Fibroblast of lung (primary cell): Measurements from ENCODE around the gene TMPRSS11F. TPM values are rescaled to one million over a fixed set of nuclear protein-coding genes. Genes with fewer than 3 reads are reported as not detected.

ENCODE experiments used
- DNase-seq, 2 donors: peaks; one replicate each; pipeline versions ENCODE4 v3.0.0 to v3.0.0-alpha.2; 2010; ENCODE audit warnings: low read depth in 2 of 2
- H2AFZ ChIP-seq: 2 replicates; pipeline ENCODE4 v1.5.1; 2012; ENCODE audit warnings: low read length, control low read depth, inconsistent platforms
- H3K27ac ChIP-seq: 2 replicates; pipeline ENCODE4 v1.5.1; 2011; ENCODE audit warnings: low read length, control low read depth; ENCODE audit not compliant: insufficient read depth
- H3K27me3 ChIP-seq: 2 replicates; pipeline ENCODE4 v1.5.1; 2011; ENCODE audit warnings: mild to moderate bottlenecking, low read length; ENCODE audit not compliant: control insufficient read depth, insufficient read depth
- H3K36me3 ChIP-seq: 2 replicates; pipeline ENCODE4 v1.5.1; 2011; ENCODE audit warnings: low read length; ENCODE audit not compliant: control insufficient read depth, insufficient read depth
- H3K4me1 ChIP-seq: 2 replicates; pipeline ENCODE4 v1.5.1; 2011; ENCODE audit warnings: low read length; ENCODE audit not compliant: control insufficient read depth, insufficient read depth; ENCODE audit errors: extremely low read depth
- H3K4me2 ChIP-seq: 2 replicates; pipeline ENCODE4 v1.5.1; 2011; ENCODE audit warnings: low read length, control low read depth; ENCODE audit not compliant: insufficient read depth; ENCODE audit errors: extremely low read depth
- H3K4me3 ChIP-seq, 4 experiments: fragments of 200-600 bp in 1 of 4; sonication (generic) in 1 of 4; replicated peaks in 1 of 4; 2 replicates each; pipeline ENCODE4 v1.5.1; 2011 to 2016; ENCODE audit warnings: low read length in 4 of 4, low read depth in 3 of 4, mild to moderate bottlenecking in 3 of 4, control low read depth in 2 of 4, inconsistent platforms in 1 of 4, mixed read lengths in 1 of 4; ENCODE audit not compliant: insufficient read depth in 1 of 4; ENCODE audit errors: control extremely low read depth in 1 of 4
- H3K79me2 ChIP-seq: 2 replicates; pipeline ENCODE4 v1.5.1; 2012; ENCODE audit warnings: mild to moderate bottlenecking, low read length, inconsistent platforms; ENCODE audit not compliant: control insufficient read depth, insufficient read depth
- H3K9ac ChIP-seq: 2 replicates; pipeline ENCODE4 v1.5.1; 2011; ENCODE audit warnings: mild to moderate bottlenecking, low read length, control low read depth; ENCODE audit not compliant: insufficient read depth
- H3K9me3 ChIP-seq: 2 replicates; pipeline ENCODE4 v1.5.1; 2012; ENCODE audit warnings: low read depth, low read length; ENCODE audit not compliant: control insufficient read depth, insufficient read depth
- H4K20me1 ChIP-seq: 2 replicates; pipeline ENCODE4 v1.5.1; 2011; ENCODE audit warnings: low read length; ENCODE audit not compliant: control insufficient read depth, insufficient read depth; ENCODE audit errors: extremely low read depth
- EZH2 ChIP-seq: IDR thresholded peaks from 2 replicates; pipeline ENCODE4 v1.5.1; 2012; ENCODE audit warnings: low read length, control low read depth, mild to moderate bottlenecking; ENCODE audit errors: missing control alignments
- polyA plus RNA-seq, 2 donors: library from polyadenylated mRNA; depleted of rRNA in 1 of 2; stranded (reverse) in 1 of 2; unstranded in 1 of 2; fragments of >200 nt; gene quantifications; 2 replicates each; pipeline ENCODE4 v1.2.1, GENCODE V29; 2011 to 2012; ENCODE audit warnings: missing spikeins in 1 of 2
- total RNA-seq: library from RNA; depleted of rRNA; stranded (reverse); fragments of >200 nt; gene quantifications from 2 replicates; pipeline ENCODE4 v1.2.1, GENCODE V29; 2014
- TF ChIP-seq, protein P1 (sequence below), 2 donors: IDR thresholded peaks in 1 of 2; conservative IDR thresholded peaks in 1 of 2; 1 replicate in 1 of 2; 2 replicates in 1 of 2; pipeline ENCODE4 v1.5.1; 2011 to 2012; ENCODE audit warnings: low read length in 2 of 2, control low read depth in 1 of 2, inconsistent platforms in 1 of 2, low read depth in 1 of 2, mild to moderate bottlenecking in 1 of 2

TMPRSS11F gene
- total and polyA plus RNA-seq, 2 donors (not counting 1 experiment from before 2014, with no cell fraction given), result not detected

GRCh38 chr4:68167166-68167565 lies 37.5 kb upstream of the TMPRSS11F start:
- Histone ChIP-seq H3K9ac (no peak overlapping the region), H3K79me2 (no peaks in the 10 kb centered on the region), H3K36me3 (no peaks in the 10 kb centered on the region), H4K20me1 (no peaks in the 10 kb centered on the region), H3K4me3 (no peak overlapping the region), H3K27ac (no peak overlapping the region), H3K27me3 (no peaks in the 10 kb centered on the region), H3K4me1 (no peaks in the 10 kb centered on the region), H2AFZ (no peak overlapping the region), H3K9me3 (no peaks in the 10 kb centered on the region), H3K4me2 (no peak overlapping the region)
- TF ChIP-seq, protein P1, sequence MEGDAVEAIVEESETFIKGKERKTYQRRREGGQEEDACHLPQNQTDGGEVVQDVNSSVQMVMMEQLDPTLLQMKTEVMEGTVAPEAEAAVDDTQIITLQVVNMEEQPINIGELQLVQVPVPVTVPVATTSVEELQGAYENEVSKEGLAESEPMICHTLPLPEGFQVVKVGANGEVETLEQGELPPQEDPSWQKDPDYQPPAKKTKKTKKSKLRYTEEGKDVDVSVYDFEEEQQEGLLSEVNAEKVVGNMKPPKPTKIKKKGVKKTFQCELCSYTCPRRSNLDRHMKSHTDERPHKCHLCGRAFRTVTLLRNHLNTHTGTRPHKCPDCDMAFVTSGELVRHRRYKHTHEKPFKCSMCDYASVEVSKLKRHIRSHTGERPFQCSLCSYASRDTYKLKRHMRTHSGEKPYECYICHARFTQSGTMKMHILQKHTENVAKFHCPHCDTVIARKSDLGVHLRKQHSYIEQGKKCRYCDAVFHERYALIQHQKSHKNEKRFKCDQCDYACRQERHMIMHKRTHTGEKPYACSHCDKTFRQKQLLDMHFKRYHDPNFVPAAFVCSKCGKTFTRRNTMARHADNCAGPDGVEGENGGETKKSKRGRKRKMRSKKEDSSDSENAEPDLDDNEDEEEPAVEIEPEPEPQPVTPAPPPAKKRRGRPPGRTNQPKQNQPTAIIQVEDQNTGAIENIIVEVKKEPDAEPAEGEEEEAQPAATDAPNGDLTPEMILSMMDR (conservative IDR thresholded peaks at IDR 0.05 in 1 of 2, IDR thresholded peaks at IDR 0.05 in 1 of 2; ENCODE audit: low read depth in 1 of 2, low read length in 2 of 2), result no peak
- no peak for TF ChIP-seq EZH2
- no peak for DNase-seq

DNA sequence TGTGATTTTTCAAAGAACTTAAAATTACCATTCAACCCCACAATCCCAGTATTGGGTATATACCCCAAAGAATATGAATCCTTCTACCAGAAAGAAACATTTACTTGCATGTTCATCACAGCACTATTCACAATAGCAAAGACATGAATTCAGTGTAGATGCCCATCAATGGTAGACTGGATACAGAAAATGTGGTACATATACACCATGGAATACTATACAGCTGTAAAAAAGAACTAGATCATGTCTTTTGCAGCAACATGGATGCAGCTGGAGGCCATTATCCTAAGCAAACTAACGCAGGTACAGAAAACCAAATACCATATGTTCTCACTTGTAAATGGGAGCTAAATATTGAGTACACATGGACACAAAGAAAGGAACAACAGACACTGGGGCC lies 34.1 kb upstream of the TMPRSS11F start:
- Histone ChIP-seq H3K36me3 (no peaks in the 10 kb centered on the region), H2AFZ (no peak overlapping the region), H3K4me1 (no peaks in the 10 kb centered on the region), H3K27me3 (no peaks in the 10 kb centered on the region), H3K9ac (no peak overlapping the region), H3K27ac (no peak overlapping the region), H3K79me2 (no peaks in the 10 kb centered on the region), H4K20me1 (no peaks in the 10 kb centered on the region), H3K4me3 (no peak overlapping the region), H3K4me2 (no peak overlapping the region), H3K9me3 (no peaks in the 10 kb centered on the region)
- no peak for TF ChIP-seq EZH2
- TF ChIP-seq, protein P1 (conservative IDR thresholded peaks at IDR 0.05 in 1 of 2, IDR thresholded peaks at IDR 0.05 in 1 of 2; ENCODE audit: low read depth in 1 of 2, low read length in 2 of 2), result no peak
- no peak for DNase-seq

DNA sequence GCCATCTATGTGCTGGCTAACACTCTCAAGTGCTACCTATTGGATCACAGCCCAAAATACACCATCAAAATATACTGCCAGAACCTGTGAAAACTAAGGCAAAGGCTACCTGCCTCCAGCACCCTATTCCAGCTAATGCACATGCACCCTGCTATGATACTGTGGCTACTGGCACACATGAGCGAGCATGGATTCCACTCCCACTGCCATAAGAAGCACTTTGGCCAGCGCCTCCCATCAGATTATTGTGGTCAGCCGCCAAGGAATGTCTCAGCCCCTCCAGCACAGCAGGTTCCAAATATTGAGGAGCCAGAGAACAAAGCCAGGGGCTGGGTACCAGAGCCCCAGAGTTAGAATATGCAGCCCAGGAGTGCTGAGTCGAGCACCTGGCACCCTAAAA lies 32.5 kb upstream of the TMPRSS11F start:
- TF ChIP-seq, protein P1 (conservative IDR thresholded peaks at IDR 0.05 in 1 of 2, IDR thresholded peaks at IDR 0.05 in 1 of 2; ENCODE audit: low read depth in 1 of 2, low read length in 2 of 2), result no peak
- no peak for TF ChIP-seq EZH2
- H4K20me1 ChIP-seq, result no peaks in the 10 kb centered on the region
- no peaks in the 10 kb centered on the region for H3K4me1 ChIP-seq
- no peak overlapping the region for H3K4me3 ChIP-seq
- H3K27me3 ChIP-seq, result no peaks in the 10 kb centered on the region
- DNase-seq, result peak in 1 of 2 donors; percentile 45
- no peak overlapping the region for H3K4me2 ChIP-seq
- no peaks in the 10 kb centered on the region for H3K9me3 ChIP-seq
- no peak overlapping the region for H2AFZ ChIP-seq
- H3K79me2 ChIP-seq, result no peaks in the 10 kb centered on the region
- no peaks in the 10 kb centered on the region for H3K36me3 ChIP-seq
- no peak overlapping the region for H3K9ac ChIP-seq
- no peak overlapping the region for H3K27ac ChIP-seq
